Neural cell (in vitro differentiated cells): ENCODE results near the gene LGR5. TPM values are rescaled to one million over a fixed set of nuclear protein-coding genes. Genes with fewer than 3 reads are reported as not detected.

Source experiments
- H2AFZ ChIP-seq: fragments of 200-600, 300-800 bp; sonication (generic), shearing (Covaris generic); 2 replicates; pipeline ENCODE4 v1.6.0; 2014; ENCODE audit warnings: low read depth, mild to moderate bottlenecking, antibody characterized with exemption, low read length, moderate library complexity
- H3F3A ChIP-seq: fragments of 200-600 bp; shearing (Covaris generic); 2 replicates; pipeline ENCODE4 v1.6.1; 2016; ENCODE audit warnings: mild to moderate bottlenecking, moderate library complexity, mixed read lengths, antibody characterized with exemption, low read length; ENCODE audit not compliant: insufficient read depth, poor library complexity, severe bottlenecking
- H3K27ac ChIP-seq: fragments of 200-600, 300-800 bp; sonication (generic), shearing (Covaris generic); 2 replicates; pipeline ENCODE4 v1.5.1; 2014; ENCODE audit warnings: mild to moderate bottlenecking, low read length, moderate library complexity
- H3K27me3 ChIP-seq: fragments of 300-800, 200-600 bp; sonication (generic), shearing (Covaris generic); 2 replicates; pipeline ENCODE4 v1.6.0; 2014; ENCODE audit warnings: mild to moderate bottlenecking, low read depth, low read length, moderate library complexity; ENCODE audit not compliant: insufficient read depth
- H3K36me3 ChIP-seq: fragments of 300-800, 200-600 bp; sonication (generic), shearing (Covaris generic); 2 replicates; pipeline ENCODE4 v1.5.1; 2014; ENCODE audit warnings: mild to moderate bottlenecking, antibody characterized with exemption, low read length, moderate library complexity; ENCODE audit not compliant: insufficient read depth
- H3K4me2 ChIP-seq: fragments of 300-800, 200-600 bp; sonication (generic), shearing (Covaris generic); 2 replicates; pipeline ENCODE4 v1.6.0; 2014; ENCODE audit warnings: mild to moderate bottlenecking, low read length
- H3K4me3 ChIP-seq: fragments of 300-800, 200-600 bp; sonication (generic), shearing (Covaris generic); 2 replicates; pipeline ENCODE4 v1.5.1; 2014; ENCODE audit warnings: mild to moderate bottlenecking, low read length, moderate library complexity
- H3K79me2 ChIP-seq: fragments of 200-600 bp; shearing (Covaris generic); replicated peaks from 2 replicates; pipeline ENCODE4 v1.6.0; 2014; ENCODE audit warnings: mild to moderate bottlenecking, low read length, moderate library complexity; ENCODE audit not compliant: insufficient read depth
- H3K9ac ChIP-seq: fragments of 300-800, 200-600 bp; sonication (generic), shearing (Covaris generic); 2 replicates; pipeline ENCODE4 v1.6.1; 2016; ENCODE audit warnings: mild to moderate bottlenecking, low read length, mixed read lengths
- H3K9me2 ChIP-seq: fragments of 200-600 bp; shearing (Covaris generic); 2 replicates; pipeline ENCODE4 v1.6.1; 2016; ENCODE audit warnings: mild to moderate bottlenecking, low read length, mixed read lengths; ENCODE audit not compliant: insufficient read depth
- H3K9me3 ChIP-seq: fragments of 200-600, 300-800 bp; sonication (generic), shearing (Covaris generic); 2 replicates; pipeline ENCODE4 v1.6.1; 2016; ENCODE audit warnings: mild to moderate bottlenecking, mixed run types, low read length, moderate library complexity, mixed read lengths
- H4K20me1 ChIP-seq: fragments of 200-600 bp; shearing (Covaris generic); 2 replicates; pipeline ENCODE4 v1.6.1; 2016; ENCODE audit warnings: mild to moderate bottlenecking, mixed run types; ENCODE audit not compliant: insufficient read depth
- CTCF ChIP-seq: fragments of 450-650 bp; IDR thresholded peaks from 2 replicates; pipeline ENCODE4 v1.5.1; 2014; ENCODE audit warnings: antibody characterized with exemption, mild to moderate bottlenecking, moderate library complexity; ENCODE audit not compliant: poor library complexity, severe bottlenecking
- EP300 ChIP-seq: fragments of 450-650 bp; conservative IDR thresholded peaks from 2 replicates; pipeline ENCODE4 v1.6.1; 2014; ENCODE audit warnings: antibody characterized with exemption, mild to moderate bottlenecking, moderate library complexity; ENCODE audit not compliant: poor library complexity, severe bottlenecking
- EZH2 ChIP-seq: fragments of 200-600, 300-800 bp; shearing (Covaris generic), sonication (generic); IDR thresholded peaks from 2 replicates; pipeline ENCODE4 v1.6.1; 2014; ENCODE audit warnings: antibody characterized with exemption, low read length, borderline replicate concordance, mild to moderate bottlenecking; ENCODE audit not compliant: insufficient read depth, poor library complexity, severe bottlenecking
- MXI1 ChIP-seq: fragments of 450-650 bp; conservative IDR thresholded peaks from 2 replicates; pipeline ENCODE4 v1.6.1; 2014; ENCODE audit warnings: antibody characterized with exemption, mild to moderate bottlenecking; ENCODE audit not compliant: poor library complexity, severe bottlenecking
- POLR2AphosphoS5 ChIP-seq: IDR thresholded peaks from 2 replicates; pipeline ENCODE4 v1.6.1; 2012
- RAD21 ChIP-seq: fragments of 450-650 bp; conservative IDR thresholded peaks from 2 replicates; pipeline ENCODE4 v1.6.1; 2014; ENCODE audit warnings: antibody characterized with exemption, mild to moderate bottlenecking, moderate library complexity
- REST ChIP-seq: IDR thresholded peaks from 2 replicates; pipeline ENCODE4 v1.6.1; 2012; ENCODE audit warnings: borderline replicate concordance
- SMC3 ChIP-seq: fragments of 450-650 bp; conservative IDR thresholded peaks from 2 replicates; pipeline ENCODE4 v1.6.1; 2014; ENCODE audit warnings: antibody characterized with exemption, mild to moderate bottlenecking, moderate library complexity; ENCODE audit not compliant: poor library complexity
- TAF1 ChIP-seq: IDR thresholded peaks from 2 replicates; pipeline ENCODE4 v1.6.1; 2012; ENCODE audit warnings: low read depth
- polyA minus RNA-seq: library from RNA; depleted of rRNA, polyadenylated mRNA; stranded (reverse); fragments of >200 nt; gene quantifications from 2 replicates; pipeline ENCODE4 v1.2.3, GENCODE V29; 2014
- polyA plus RNA-seq: library from polyadenylated mRNA; depleted of rRNA; stranded (reverse); fragments of >200 nt; gene quantifications from 2 replicates; pipeline ENCODE4 v1.2.3, GENCODE V29; 2014

Gene LGR5
- polyA plus RNA-seq (0.16 TPM in 1 of 2 replicates, not detected in the other), polyA minus RNA-seq (0.97 TPM in 1 of 2 replicates, not detected in the other)

- peaks cover 54% of the 10 kb centered on the region for H3K27me3 ChIP-seq
These were observed at the start of gene LGR5 for GRCh38 chr12:71439613-71440344. TSS of gene LGR5 (plus strand) at chr12:71439798. CDS start at chr12:71440081, 283 bp downstream.

GRCh38 chr12:71392521-71393145 lies 47.0 kb upstream of the LGR5 start:
- H2AFZ ChIP-seq: no peak overlapping the region
- TF ChIP-seq REST (no peak), EZH2 (no peak), POLR2AphosphoS5 (no peak), EP300 (no peak), RAD21 (peak; percentile 66), SMC3 (peak; percentile 65), TAF1 (no peak), CTCF (peak; percentile 73), MXI1 (no peak)
- H4K20me1 ChIP-seq: no peaks in the 10 kb centered on the region
- no peaks in the 10 kb centered on the region for H3K79me2 ChIP-seq
- no peaks in the 10 kb centered on the region for H3K9me2 ChIP-seq
- H3F3A ChIP-seq: no peaks in the 10 kb centered on the region
- no peaks in the 10 kb centered on the region for H3K27me3 ChIP-seq
- H3K4me2 ChIP-seq: no peak overlapping the region
- H3K4me3 ChIP-seq: no peak overlapping the region
- H3K36me3 ChIP-seq: no peaks in the 10 kb centered on the region
- H3K9ac ChIP-seq: no peak overlapping the region
- H3K9me3 ChIP-seq: no peaks in the 10 kb centered on the region
- no peak overlapping the region for H3K27ac ChIP-seq

More at GRCh38 chr12:71439613-71440344, at the start of gene LGR5:
- H3K4me2 ChIP-seq: peak within 1 kb of the TSS; percentile 87
- H3K27ac ChIP-seq: no peak within 1 kb of the TSS
- H3K9ac ChIP-seq: peak within 1 kb of the TSS; percentile 55
- H2AFZ ChIP-seq: peak within 1 kb of the TSS; percentile 42
- H3K9me3 ChIP-seq: peaks cover 2% of the 10 kb centered on the region
- H3K79me2 ChIP-seq: no peaks in the 10 kb centered on the region
- H3F3A ChIP-seq: no peaks in the 10 kb centered on the region
- TF ChIP-seq TAF1: no peak
- peak; percentile 80 for TF ChIP-seq MXI1
- peak; percentile 30 for TF ChIP-seq CTCF
- no peak for TF ChIP-seq EZH2
- TF ChIP-seq RAD21: peak; percentile 13
- TF ChIP-seq POLR2AphosphoS5: peak; percentile 19
- TF ChIP-seq EP300: no peak
- TF ChIP-seq SMC3: no peak
- no peaks in the 10 kb centered on the region for H3K36me3 ChIP-seq
- H3K9me2 ChIP-seq: no peaks in the 10 kb centered on the region
- peak within 1 kb of the TSS; percentile 78 for H3K4me3 ChIP-seq
- no peaks in the 10 kb centered on the region for H4K20me1 ChIP-seq
